Right atrium auricular region (tissue), 2 donors: ENCODE results near the gene ZNF143. TPM values are rescaled to one million over a fixed set of nuclear protein-coding genes. Genes with fewer than 3 reads are reported as not detected.
A peak's percentile ranks its signal among the peaks of the same experiment; 100 is the strongest.
"Not testable (repeated sequence)": the region's sequence is repeated elsewhere in the genome, so short reads cannot be mapped to it uniquely, and the experiment has no call there.

ENCODE experiments used
- DNase-seq: peaks from one replicate; pipeline ENCODE4 v3.0.0-alpha.2; 2019; ENCODE audit warnings: low spot score
- H3K27ac ChIP-seq, 2 donors: fragments of 200-600 bp; sonication (generic); 1 replicate in 1 of 2; 2 replicates in 1 of 2; pipeline ENCODE4 v1.5.1; 2016 to 2019
- H3K27me3 ChIP-seq, 2 donors: fragments of 200-600 bp; sonication (generic); one replicate each; pipeline versions ENCODE4 v1.5.1 to v1.6.0; 2017 to 2019
- H3K36me3 ChIP-seq: fragments of 200-600 bp; sonication (generic); one replicate; pipeline ENCODE4 v1.5.1; 2016
- H3K4me1 ChIP-seq, 2 donors: fragments of 200-600 bp; sonication (generic); one replicate each; pipeline versions ENCODE4 v1.5.1 to v1.6.0; 2017 to 2019
- H3K4me3 ChIP-seq, 2 donors: fragments of 200-600 bp; sonication (generic); 1 replicate in 1 of 2; 2 replicates in 1 of 2; pipeline ENCODE4 v1.5.1; 2017 to 2019; ENCODE audit warnings: mild to moderate bottlenecking in 1 of 2, moderate library complexity in 1 of 2
- H3K9me3 ChIP-seq, 2 donors: fragments of 200-600 bp; sonication (generic); one replicate each; pipeline ENCODE4 v1.5.1; 2019
- CTCF ChIP-seq, 2 donors: fragments of 200-600 bp; sonication (generic); IDR thresholded peaks; one replicate each; pipeline ENCODE4 v1.5.1; 2019; ENCODE audit warnings: antibody characterized with exemption in 2 of 2
- total RNA-seq, 2 donors: library from RNA; depleted of rRNA; stranded (reverse); fragments of >200 nt; gene quantifications; one replicate each; pipeline ENCODE4 v1.1.0, GENCODE V29; 2016

ZNF143 gene
- 10 to 100 TPM; 19.0 to 22.8 TPM for total RNA-seq

GRCh38 chr11:9460322-9461062 is at the start of gene ZNF143:
Gene ZNF143, plus strand, starts transcription at chr11:9461012. Its CDS starts 10,297 bp downstream, at chr11:9471309.
- no peaks in the 10 kb centered on the region for H3K27me3 ChIP-seq
- peak within 1 kb of the TSS; percentile 85 to 93 for H3K4me3 ChIP-seq
- peaks cover 0 to 21% of the 10 kb centered on the region in 2 donors for H3K4me1 ChIP-seq
- peak; percentile 100 for DNase-seq
- H3K9me3 ChIP-seq: no peaks in the 10 kb centered on the region
- H3K27ac ChIP-seq: peak within 1 kb of the TSS; percentile 99 to 100
- H3K36me3 ChIP-seq: no peaks in the 10 kb centered on the region
- no peak for TF ChIP-seq CTCF (IDR thresholded peaks at IDR 0.05)

- H3K27me3 ChIP-seq: no peaks in the 10 kb centered on the region
- H3K27ac ChIP-seq: no peak overlapping the region
- no peak for TF ChIP-seq CTCF (IDR thresholded peaks at IDR 0.05)
- H3K9me3 ChIP-seq: no peaks in the 10 kb centered on the region
- no peak overlapping the region for H3K4me3 ChIP-seq
- peaks cover 100% of the 10 kb centered on the region for H3K36me3 ChIP-seq
- no peak for DNase-seq
- H3K4me1 ChIP-seq: no peaks in the 10 kb centered on the region
Measured at GRCh38 chr11:9428706-9429105, 32.1 kb upstream of the ZNF143 start.

GRCh38 chr11:9438611-9439010 is 22.2 kb upstream of the ZNF143 start:
- Histone ChIP-seq H3K4me3 (no peak overlapping the region), H3K4me1 (no peaks in the 10 kb centered on the region), H3K27ac (no peak overlapping the region), H3K9me3 (no peaks in the 10 kb centered on the region), H3K36me3 (peaks cover 99% of the 10 kb centered on the region), H3K27me3 (no peaks in the 10 kb centered on the region)
- no peak for TF ChIP-seq CTCF (IDR thresholded peaks at IDR 0.05)
- no peak for DNase-seq

- no peak for TF ChIP-seq CTCF (IDR thresholded peaks at IDR 0.05)
- peaks cover 50% of the 10 kb centered on the region for H3K36me3 ChIP-seq
- H3K9me3 ChIP-seq: no peaks in the 10 kb centered on the region
- DNase-seq: no peak
- no peaks in the 10 kb centered on the region for H3K4me1 ChIP-seq
- no peaks in the 10 kb centered on the region for H3K27me3 ChIP-seq
- no peak overlapping the region for H3K27ac ChIP-seq
- no peak overlapping the region for H3K4me3 ChIP-seq
Measured at GRCh38 chr11:9446230-9446629, 14.6 kb upstream of the ZNF143 start.

GRCh38 chr11:9448576-9449352 is 12.0 kb upstream of the ZNF143 start:
- TF ChIP-seq CTCF (IDR thresholded peaks at IDR 0.05): no peak
- Histone ChIP-seq H3K4me1 (no peaks in the 10 kb centered on the region), H3K27me3 (no peaks in the 10 kb centered on the region), H3K9me3 (peaks cover 0 to 6% of the 10 kb centered on the region in 2 donors), H3K4me3 (no peak overlapping the region), H3K27ac (no peak overlapping the region), H3K36me3 (peaks cover 25% of the 10 kb centered on the region)
- no peak for DNase-seq

GRCh38 chr11:9452023-9452422 is 8.8 kb upstream of the ZNF143 start:
- not testable (repeated sequence) for H3K4me3 ChIP-seq, H3K9me3 ChIP-seq, H3K27me3 ChIP-seq, H3K4me1 ChIP-seq, DNase-seq, H3K27ac ChIP-seq, H3K36me3 ChIP-seq
